ENCODE data around the gene FSIP1. TPM values are rescaled to one million over a fixed set of nuclear protein-coding genes. Genes with fewer than 3 reads are reported as not detected.
A peak's percentile ranks its signal among the peaks of the same experiment; 100 is the strongest.

Gene FSIP1
- total RNA-seq, 1 experiment from 2014 or later: 0.79 TPM

DNA sequence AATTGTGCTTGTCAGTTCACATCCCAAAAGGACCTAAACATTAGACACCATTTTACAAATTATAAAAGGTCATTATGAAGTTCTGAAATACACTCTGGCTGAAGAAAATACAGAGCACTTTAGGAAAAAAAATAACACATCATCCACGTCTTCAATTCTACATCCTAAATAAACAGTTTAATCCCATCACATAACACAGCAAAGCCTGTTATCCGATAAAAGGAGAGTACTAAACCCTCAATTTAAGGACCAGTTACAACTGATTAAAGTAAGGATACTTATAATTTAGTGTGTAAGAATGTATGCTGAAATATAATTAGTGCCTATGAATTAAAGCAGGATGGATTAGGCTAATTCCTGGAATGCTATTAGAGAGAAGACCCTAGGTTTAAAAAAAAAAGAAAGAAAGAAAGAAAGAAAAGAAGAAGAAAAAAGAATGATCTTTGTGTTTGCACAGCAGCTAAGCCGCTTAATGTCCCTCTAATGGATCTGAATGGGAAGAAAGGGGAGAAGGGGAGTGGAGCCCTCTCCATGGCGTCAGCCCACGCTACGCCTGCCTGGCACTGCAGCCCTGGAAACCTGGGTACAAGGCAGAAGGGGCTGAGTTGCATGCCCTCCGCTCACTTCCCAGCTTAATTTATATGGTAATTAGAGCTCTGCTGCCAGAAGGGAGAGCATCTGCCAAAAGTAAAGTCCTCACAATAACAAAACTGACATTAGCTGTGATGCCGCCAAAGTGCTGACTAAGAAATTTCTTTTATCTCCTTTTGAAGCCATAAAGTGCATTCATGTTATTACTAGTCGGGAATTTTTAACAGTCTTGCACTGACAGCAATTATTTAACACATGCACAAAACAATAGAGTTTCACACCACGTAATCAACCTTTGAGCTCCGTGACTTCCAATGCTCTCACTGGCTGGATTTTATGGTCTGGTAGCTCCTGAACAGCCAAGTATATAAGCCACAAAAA, 90.0 kb downstream of the FSIP1 start:
- Histone ChIP-seq H3K27ac (no peak overlapping the region), H3K4me1 (replicated peaks) (no peaks in the 10 kb centered on the region), H3K36me3 (no peaks in the 10 kb centered on the region), H3K27me3 (replicated peaks) (no peaks in the 10 kb centered on the region), H3K4me3 (no peak overlapping the region), H3K9me3 (replicated peaks) (no peaks in the 10 kb centered on the region)
- no peak for DNase-seq (ENCODE audit: low read depth in 1 of 2, low spot score in 2 of 2)

DNA sequence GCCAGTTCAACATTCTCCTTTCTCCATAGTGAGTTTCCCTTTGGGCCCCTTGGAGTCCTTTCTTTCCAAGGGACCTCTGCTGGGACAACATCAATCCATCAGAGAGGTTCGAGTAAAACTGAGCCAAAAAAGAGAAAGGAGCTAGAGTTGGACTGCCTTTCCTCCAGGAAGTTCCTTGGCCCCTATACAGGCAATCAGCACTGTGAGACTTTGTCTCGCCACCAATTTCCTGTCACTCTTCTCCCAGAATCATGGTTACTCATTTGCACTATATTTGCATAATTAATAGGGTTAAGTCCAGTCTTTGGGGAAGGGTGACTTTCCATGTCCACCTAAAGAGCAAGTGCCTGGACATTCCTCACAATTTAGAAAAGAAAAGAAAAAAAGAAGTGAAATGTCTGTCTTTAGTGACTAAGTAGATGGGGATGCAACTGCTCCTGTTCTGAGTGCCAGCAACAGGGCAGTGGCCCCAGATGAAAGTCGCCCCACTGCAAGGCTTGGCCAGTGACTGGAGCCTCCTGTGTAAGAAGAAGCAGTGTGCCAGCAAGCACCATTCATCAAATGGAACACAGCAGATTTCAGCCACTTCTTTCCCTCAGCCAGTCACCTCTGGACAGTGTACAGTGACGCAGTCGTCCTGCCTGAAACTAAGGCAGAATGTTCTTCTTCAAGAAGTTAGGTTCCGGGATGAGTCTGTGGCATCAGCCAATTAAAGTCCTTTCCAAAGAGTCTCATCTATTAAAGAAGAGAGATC, 91.6 kb downstream of the FSIP1 start:
- Histone ChIP-seq H3K4me3 (no peak overlapping the region), H3K4me1 (replicated peaks) (no peaks in the 10 kb centered on the region), H3K27ac (no peak overlapping the region), H3K36me3 (no peaks in the 10 kb centered on the region), H3K27me3 (replicated peaks) (no peaks in the 10 kb centered on the region), H3K9me3 (replicated peaks) (no peaks in the 10 kb centered on the region)
- no peak for DNase-seq (ENCODE audit: low read depth in 1 of 2, low spot score in 2 of 2)

DNA sequence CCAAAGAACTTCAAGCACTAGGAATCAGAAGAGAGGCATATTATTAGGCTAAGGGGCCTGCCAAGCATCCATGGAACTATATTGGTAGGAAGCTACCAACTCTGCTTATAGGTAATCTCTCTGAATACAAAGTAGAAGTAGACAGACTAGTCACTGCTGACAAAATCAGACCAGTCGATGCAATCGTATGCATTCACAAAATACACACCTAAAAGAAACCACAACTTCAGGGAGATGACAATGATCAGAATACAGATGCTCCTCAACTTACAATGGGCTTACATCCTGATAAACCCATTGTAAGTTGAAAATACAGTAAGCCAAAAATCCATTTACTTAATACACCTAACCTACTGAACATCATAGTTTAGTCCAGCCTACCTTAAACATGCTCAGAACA, 94.7 kb downstream of the FSIP1 start:
- no peak overlapping the region for H3K27ac ChIP-seq
- no peak overlapping the region for H3K4me3 ChIP-seq
- DNase-seq (ENCODE audit: low read depth in 1 of 2, low spot score in 2 of 2): no peak
- H3K4me1 ChIP-seq (replicated peaks): peaks cover 6% of the 10 kb centered on the region
- no peaks in the 10 kb centered on the region for H3K36me3 ChIP-seq
- H3K27me3 ChIP-seq (replicated peaks): no peaks in the 10 kb centered on the region
- no peaks in the 10 kb centered on the region for H3K9me3 ChIP-seq (replicated peaks)

DNA sequence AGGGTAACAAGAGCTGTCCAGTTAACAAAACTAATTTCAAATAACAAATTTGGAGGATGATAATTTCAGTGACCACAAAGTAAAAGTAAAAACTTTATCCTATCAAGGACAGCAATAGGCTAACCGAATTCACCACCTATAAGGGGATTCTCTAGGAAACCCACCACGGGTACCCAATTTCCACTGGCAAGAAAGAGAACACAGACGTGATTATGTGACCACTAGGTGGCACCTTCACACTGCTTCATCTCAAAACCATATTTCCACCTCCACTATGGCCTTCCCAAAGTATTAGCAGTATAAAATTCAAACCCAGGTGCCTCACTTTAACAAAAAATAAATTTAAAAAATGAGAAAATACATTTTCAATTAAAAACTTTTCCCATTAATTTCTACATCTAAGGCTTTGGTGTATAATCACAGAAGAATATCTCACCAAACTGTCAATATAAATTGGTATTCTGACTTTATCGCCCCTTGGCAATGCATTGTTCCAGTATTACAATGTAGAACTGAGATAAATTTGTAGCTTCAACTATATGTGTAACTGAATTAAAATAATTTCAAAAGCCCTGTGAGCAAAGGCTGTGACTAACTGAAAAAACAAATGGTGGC, 96.5 kb downstream of the FSIP1 start:
- no peak overlapping the region for H3K4me3 ChIP-seq
- H3K36me3 ChIP-seq: no peaks in the 10 kb centered on the region
- no peaks in the 10 kb centered on the region for H3K9me3 ChIP-seq (replicated peaks)
- no peaks in the 10 kb centered on the region for H3K27me3 ChIP-seq (replicated peaks)
- peaks cover 16% of the 10 kb centered on the region for H3K4me1 ChIP-seq (replicated peaks)
- peak in 1 of 2 experiments; percentile 51 for DNase-seq (ENCODE audit: low read depth in 1 of 2, low spot score in 2 of 2)
- no peak overlapping the region for H3K27ac ChIP-seq

DNA sequence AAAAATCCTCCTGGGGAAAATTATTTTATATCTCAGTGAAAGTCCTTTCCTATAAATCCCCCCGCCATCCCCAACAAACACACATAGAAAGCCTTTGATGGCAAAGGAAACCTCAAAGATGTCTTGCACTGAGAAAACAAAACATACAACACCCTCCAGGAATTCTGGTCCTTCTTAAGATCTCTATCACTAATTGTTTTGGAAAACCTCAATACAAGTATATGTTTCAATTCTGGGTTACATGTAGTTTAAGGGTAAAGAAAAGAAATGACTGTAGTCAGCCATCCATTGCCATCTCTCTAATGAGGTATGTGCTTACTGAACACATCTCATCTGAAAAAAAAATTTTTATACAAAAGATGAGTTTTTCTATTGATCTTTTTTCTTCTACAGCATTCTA, 97.3 kb downstream of the FSIP1 start:
- no peaks in the 10 kb centered on the region for H3K36me3 ChIP-seq
- H3K27me3 ChIP-seq (replicated peaks): no peaks in the 10 kb centered on the region
- peaks cover 16% of the 10 kb centered on the region for H3K4me1 ChIP-seq (replicated peaks)
- no peak overlapping the region for H3K27ac ChIP-seq
- no peak overlapping the region for H3K4me3 ChIP-seq
- H3K9me3 ChIP-seq (replicated peaks): no peaks in the 10 kb centered on the region
- peak in 1 of 2 experiments; percentile 5 for DNase-seq (ENCODE audit: low read depth in 1 of 2, low spot score in 2 of 2)

DNA sequence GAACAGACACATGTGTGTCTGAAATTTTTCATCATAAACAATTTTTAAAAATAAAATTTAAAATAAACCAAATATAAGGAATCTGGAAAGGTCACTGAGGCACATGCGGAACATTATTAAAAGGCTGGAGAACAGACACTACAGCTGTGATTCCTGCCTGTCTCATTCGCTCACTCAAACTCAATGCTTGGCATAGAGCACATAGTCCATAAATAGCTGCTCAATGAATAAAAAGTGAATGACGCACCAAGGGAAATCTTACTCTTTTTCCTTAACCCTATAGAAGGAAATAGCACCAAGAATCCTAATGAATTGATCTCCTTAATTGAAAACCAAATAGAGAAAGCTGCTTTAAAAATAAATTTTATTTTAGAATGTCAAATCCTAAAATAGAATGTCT, 98.4 kb downstream of the FSIP1 start:
- Histone ChIP-seq H3K4me3 (no peak overlapping the region), H3K27me3 (replicated peaks) (no peaks in the 10 kb centered on the region), H3K9me3 (replicated peaks) (no peaks in the 10 kb centered on the region), H3K36me3 (no peaks in the 10 kb centered on the region), H3K27ac (no peak overlapping the region), H3K4me1 (replicated peaks) (peaks cover 16% of the 10 kb centered on the region)
- DNase-seq (ENCODE audit: low read depth in 1 of 2, low spot score in 2 of 2): no peak

DNA sequence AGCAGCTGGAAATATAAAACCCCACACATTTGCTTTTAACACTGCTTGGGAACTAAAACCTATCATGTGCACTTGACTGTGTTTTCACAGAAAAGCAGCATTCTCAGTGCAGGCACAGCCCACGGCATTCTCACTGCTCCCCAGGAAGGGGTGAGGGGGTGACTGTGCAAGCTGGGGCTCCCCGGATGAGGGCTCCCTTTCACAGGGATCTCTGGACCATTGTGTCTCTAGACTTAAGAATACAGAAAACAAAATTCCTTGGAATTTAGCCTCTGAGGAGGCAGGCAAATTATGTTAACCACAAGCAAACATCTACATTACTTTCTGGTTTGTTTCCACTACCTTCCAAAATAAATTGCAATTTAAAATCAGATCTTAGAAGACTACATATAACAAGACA, 100.3 kb downstream of the FSIP1 start:
- DNase-seq (ENCODE audit: low read depth in 1 of 2, low spot score in 2 of 2): peak in 1 of 2 experiments; percentile 46
- Histone ChIP-seq H3K4me3 (no peak overlapping the region), H3K27me3 (replicated peaks) (no peaks in the 10 kb centered on the region), H3K27ac (no peak overlapping the region), H3K4me1 (replicated peaks) (peaks cover 19% of the 10 kb centered on the region), H3K9me3 (replicated peaks) (no peaks in the 10 kb centered on the region), H3K36me3 (no peaks in the 10 kb centered on the region)

DNA sequence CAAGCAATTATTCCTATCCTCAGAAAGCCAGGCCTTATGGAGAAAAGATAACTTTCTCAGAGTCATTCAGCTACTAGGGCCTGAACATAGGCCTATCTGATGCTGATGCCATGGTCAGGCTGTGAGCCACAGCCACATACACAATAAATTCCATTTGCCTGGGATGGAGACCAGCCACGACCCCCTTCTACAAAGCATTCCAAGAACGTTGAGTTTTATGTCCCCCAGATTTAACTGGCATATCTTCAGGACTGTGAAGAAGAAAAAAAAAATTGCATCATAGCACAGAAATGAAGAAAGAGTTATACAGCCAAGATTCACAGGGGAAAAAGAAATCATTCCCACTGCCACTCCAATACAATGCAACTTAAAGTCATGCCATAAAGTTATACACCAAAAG, 101.8 kb downstream of the FSIP1 start:
- H3K4me1 ChIP-seq (replicated peaks): peaks cover 19% of the 10 kb centered on the region
- no peak for DNase-seq (ENCODE audit: low read depth in 1 of 2, low spot score in 2 of 2)
- H3K27me3 ChIP-seq (replicated peaks): no peaks in the 10 kb centered on the region
- H3K27ac ChIP-seq: no peak overlapping the region
- H3K36me3 ChIP-seq: no peaks in the 10 kb centered on the region
- no peak overlapping the region for H3K4me3 ChIP-seq
- H3K9me3 ChIP-seq (replicated peaks): no peaks in the 10 kb centered on the region

DNA sequence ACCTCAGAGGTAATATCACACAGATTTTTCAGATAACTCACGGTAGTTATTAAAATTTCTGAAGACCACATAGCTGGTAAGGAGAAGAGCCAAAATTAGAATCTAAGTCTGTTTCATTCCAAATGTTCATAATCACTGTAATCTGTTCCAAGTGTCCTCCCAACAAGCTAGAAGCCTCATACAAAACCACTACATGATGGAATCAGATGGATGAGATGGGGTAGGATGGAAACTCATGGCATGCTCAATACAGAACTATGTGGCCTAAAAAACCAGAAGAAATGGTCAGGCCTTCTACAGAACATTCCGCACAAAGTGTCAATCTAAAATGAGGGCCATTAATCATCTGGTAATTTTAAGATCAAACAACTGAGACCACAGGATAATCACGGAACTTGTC, 110.0 kb downstream of the FSIP1 start:
- H3K36me3 ChIP-seq: no peaks in the 10 kb centered on the region
- H3K27me3 ChIP-seq (replicated peaks): no peaks in the 10 kb centered on the region
- peaks cover 2% of the 10 kb centered on the region for H3K4me1 ChIP-seq (replicated peaks)
- H3K27ac ChIP-seq: no peak overlapping the region
- DNase-seq (ENCODE audit: low read depth in 1 of 2, low spot score in 2 of 2): no peak
- H3K9me3 ChIP-seq (replicated peaks): no peaks in the 10 kb centered on the region
- no peak overlapping the region for H3K4me3 ChIP-seq

DNA sequence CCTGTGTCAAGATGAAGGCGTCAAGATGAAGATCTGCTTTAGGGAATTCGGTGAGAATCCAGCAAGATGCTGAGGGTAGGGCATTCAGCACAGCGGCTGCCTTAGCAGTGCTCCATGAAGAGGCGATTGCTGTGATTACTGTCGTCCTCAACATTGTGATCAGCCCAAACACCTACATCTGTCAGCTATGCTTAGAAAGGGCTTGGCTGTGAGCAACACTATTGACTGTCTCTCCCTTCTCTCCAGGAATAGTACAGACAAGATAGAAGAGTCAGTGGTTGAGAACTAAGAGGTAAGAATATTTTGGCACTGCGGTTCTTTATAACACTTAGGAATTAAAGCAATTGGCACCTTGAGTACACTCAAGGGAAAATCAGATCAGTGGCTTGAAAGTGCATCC, 110.5 kb downstream of the FSIP1 start:
- no peaks in the 10 kb centered on the region for H3K27me3 ChIP-seq (replicated peaks)
- no peak for DNase-seq (ENCODE audit: low read depth in 1 of 2, low spot score in 2 of 2)
- no peaks in the 10 kb centered on the region for H3K9me3 ChIP-seq (replicated peaks)
- no peak overlapping the region for H3K27ac ChIP-seq
- H3K36me3 ChIP-seq: no peaks in the 10 kb centered on the region
- no peak overlapping the region for H3K4me3 ChIP-seq
- H3K4me1 ChIP-seq (replicated peaks): peaks cover 7% of the 10 kb centered on the region

DNA sequence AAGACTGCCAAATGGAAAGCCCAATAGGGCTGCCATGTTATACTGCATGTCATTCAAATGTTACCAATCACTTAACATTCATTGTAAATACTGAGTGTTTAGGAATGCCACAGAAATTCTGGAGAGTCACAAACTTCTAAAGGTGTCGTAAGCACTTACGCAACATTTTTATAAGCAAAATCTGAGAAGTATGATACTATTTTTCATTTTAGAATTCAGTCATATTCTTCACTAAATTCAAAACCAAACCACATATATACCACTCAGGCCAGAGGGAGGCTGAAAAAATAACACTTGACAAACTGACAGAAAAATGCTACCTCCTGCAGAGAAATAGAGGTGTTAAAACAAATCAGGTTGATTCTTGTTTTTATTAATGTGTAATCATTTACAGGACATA, 112.0 kb downstream of the FSIP1 start:
- Histone ChIP-seq H3K4me3 (no peak overlapping the region), H3K9me3 (replicated peaks) (no peaks in the 10 kb centered on the region), H3K27ac (no peak overlapping the region), H3K36me3 (no peaks in the 10 kb centered on the region), H3K27me3 (replicated peaks) (no peaks in the 10 kb centered on the region), H3K4me1 (replicated peaks) (peaks cover 22% of the 10 kb centered on the region)
- DNase-seq (ENCODE audit: low read depth in 1 of 2, low spot score in 2 of 2): no peak

DNA sequence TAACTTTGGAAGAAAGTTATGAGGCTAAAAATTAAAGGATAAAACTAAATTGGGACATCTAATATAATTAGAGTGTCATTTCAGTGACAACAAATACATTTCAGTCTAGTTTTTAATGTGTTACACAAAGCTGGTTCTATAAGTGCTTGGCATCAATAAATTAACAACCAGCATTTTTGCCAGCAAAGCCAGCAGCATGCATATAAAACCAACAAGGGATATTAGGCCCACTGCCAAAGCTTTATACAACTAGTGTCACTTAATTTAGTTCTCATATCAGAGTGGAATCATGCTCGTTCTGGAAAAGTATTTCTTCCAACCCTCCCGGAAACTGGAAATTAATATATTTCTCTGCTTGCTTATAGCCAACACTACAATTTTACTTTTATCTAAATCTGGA, 113.0 kb downstream of the FSIP1 start:
- no peaks in the 10 kb centered on the region for H3K27me3 ChIP-seq (replicated peaks)
- no peak overlapping the region for H3K4me3 ChIP-seq
- DNase-seq (ENCODE audit: low read depth in 1 of 2, low spot score in 2 of 2): no peak
- no peak overlapping the region for H3K27ac ChIP-seq
- H3K36me3 ChIP-seq: no peaks in the 10 kb centered on the region
- H3K9me3 ChIP-seq (replicated peaks): no peaks in the 10 kb centered on the region
- peaks cover 30% of the 10 kb centered on the region for H3K4me1 ChIP-seq (replicated peaks)

DNA sequence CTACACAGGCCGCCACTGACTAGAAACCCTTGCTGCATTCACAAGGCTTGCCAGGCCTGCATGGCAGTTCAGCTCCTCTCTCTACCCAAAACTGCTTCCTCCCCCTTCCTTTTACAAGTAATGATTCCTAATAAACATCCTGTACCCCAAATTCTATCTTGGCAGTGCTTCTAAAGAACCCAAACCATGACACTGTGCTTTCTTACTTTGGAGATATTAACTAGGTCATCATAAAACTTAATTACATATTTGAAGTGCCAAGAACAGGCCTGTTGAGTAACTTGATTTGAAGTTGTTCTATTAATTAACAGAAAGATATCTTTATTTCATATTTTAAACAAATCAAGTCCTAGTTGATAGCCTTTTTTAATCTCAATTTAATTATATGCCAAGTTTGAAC, 113.4 kb downstream of the FSIP1 start:
- H3K27me3 ChIP-seq (replicated peaks): no peaks in the 10 kb centered on the region
- H3K27ac ChIP-seq: no peak overlapping the region
- H3K4me1 ChIP-seq (replicated peaks): peaks cover 30% of the 10 kb centered on the region
- H3K9me3 ChIP-seq (replicated peaks): no peaks in the 10 kb centered on the region
- H3K4me3 ChIP-seq: no peak overlapping the region
- DNase-seq (ENCODE audit: low read depth in 1 of 2, low spot score in 2 of 2): no peak
- H3K36me3 ChIP-seq: no peaks in the 10 kb centered on the region

DNA sequence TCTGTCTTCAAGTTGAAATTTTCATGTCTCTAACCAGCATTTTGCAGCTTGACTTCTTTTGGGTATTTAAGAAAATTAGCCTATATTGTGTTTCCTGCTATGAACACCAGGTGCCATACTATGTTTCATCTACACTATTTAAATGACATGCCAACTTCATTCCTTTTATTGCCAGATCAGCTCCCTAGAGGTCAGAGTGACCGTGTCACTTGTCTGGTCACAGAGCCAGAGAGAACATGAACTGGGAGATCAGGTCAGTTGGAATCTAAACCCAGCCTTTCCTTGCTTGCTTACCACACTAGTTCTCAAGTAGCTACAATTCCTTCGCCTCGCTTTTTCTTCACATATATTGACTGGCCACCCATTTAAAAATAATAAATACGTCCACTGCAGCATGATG, 114.2 kb downstream of the FSIP1 start:
- no peaks in the 10 kb centered on the region for H3K36me3 ChIP-seq
- no peak overlapping the region for H3K27ac ChIP-seq
- DNase-seq (ENCODE audit: low read depth in 1 of 2, low spot score in 2 of 2): no peak
- H3K4me3 ChIP-seq: no peak overlapping the region
- H3K9me3 ChIP-seq (replicated peaks): no peaks in the 10 kb centered on the region
- no peaks in the 10 kb centered on the region for H3K27me3 ChIP-seq (replicated peaks)
- peaks cover 30% of the 10 kb centered on the region for H3K4me1 ChIP-seq (replicated peaks)

Measured in SJSA1 (cell line).